Measurements from ENCODE around the gene IPO4.

- TF ChIP-seq, protein P1, sequence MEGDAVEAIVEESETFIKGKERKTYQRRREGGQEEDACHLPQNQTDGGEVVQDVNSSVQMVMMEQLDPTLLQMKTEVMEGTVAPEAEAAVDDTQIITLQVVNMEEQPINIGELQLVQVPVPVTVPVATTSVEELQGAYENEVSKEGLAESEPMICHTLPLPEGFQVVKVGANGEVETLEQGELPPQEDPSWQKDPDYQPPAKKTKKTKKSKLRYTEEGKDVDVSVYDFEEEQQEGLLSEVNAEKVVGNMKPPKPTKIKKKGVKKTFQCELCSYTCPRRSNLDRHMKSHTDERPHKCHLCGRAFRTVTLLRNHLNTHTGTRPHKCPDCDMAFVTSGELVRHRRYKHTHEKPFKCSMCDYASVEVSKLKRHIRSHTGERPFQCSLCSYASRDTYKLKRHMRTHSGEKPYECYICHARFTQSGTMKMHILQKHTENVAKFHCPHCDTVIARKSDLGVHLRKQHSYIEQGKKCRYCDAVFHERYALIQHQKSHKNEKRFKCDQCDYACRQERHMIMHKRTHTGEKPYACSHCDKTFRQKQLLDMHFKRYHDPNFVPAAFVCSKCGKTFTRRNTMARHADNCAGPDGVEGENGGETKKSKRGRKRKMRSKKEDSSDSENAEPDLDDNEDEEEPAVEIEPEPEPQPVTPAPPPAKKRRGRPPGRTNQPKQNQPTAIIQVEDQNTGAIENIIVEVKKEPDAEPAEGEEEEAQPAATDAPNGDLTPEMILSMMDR (conservative IDR thresholded peaks at IDR 0.05; ENCODE audit: low read depth in 2 of 2): no peak
- TF ChIP-seq EZH2phosphoT487 (IDR thresholded peaks at IDR 0.05; ENCODE audit: unreplicated experiment) (no peak), EZH2 (IDR thresholded peaks at IDR 0.05; ENCODE audit: low read depth, unreplicated experiment) (no peak), POLR2AphosphoS5 (IDR thresholded peaks at IDR 0.05; ENCODE audit: low read depth) (peak; percentile 91), STAT1 (IDR thresholded peaks at IDR 0.05; ENCODE audit: unreplicated experiment) (no peak), NANOG (IDR thresholded peaks at IDR 0.05; ENCODE audit: borderline replicate concordance) (no peak), CREB1 (CRISPR knock-in tag; IDR thresholded peaks at IDR 0.05; ENCODE audit: low read depth) (peak; percentile 81), JUNB (IDR thresholded peaks at IDR 0.05; ENCODE audit: unreplicated experiment) (peak; percentile 48), ETS1 (IDR thresholded peaks at IDR 0.05) (peak; percentile 91), ZNF114 (CRISPR knock-in tag; IDR thresholded peaks at IDR 0.05) (no peak)
- TF ChIP-seq, protein P2, sequence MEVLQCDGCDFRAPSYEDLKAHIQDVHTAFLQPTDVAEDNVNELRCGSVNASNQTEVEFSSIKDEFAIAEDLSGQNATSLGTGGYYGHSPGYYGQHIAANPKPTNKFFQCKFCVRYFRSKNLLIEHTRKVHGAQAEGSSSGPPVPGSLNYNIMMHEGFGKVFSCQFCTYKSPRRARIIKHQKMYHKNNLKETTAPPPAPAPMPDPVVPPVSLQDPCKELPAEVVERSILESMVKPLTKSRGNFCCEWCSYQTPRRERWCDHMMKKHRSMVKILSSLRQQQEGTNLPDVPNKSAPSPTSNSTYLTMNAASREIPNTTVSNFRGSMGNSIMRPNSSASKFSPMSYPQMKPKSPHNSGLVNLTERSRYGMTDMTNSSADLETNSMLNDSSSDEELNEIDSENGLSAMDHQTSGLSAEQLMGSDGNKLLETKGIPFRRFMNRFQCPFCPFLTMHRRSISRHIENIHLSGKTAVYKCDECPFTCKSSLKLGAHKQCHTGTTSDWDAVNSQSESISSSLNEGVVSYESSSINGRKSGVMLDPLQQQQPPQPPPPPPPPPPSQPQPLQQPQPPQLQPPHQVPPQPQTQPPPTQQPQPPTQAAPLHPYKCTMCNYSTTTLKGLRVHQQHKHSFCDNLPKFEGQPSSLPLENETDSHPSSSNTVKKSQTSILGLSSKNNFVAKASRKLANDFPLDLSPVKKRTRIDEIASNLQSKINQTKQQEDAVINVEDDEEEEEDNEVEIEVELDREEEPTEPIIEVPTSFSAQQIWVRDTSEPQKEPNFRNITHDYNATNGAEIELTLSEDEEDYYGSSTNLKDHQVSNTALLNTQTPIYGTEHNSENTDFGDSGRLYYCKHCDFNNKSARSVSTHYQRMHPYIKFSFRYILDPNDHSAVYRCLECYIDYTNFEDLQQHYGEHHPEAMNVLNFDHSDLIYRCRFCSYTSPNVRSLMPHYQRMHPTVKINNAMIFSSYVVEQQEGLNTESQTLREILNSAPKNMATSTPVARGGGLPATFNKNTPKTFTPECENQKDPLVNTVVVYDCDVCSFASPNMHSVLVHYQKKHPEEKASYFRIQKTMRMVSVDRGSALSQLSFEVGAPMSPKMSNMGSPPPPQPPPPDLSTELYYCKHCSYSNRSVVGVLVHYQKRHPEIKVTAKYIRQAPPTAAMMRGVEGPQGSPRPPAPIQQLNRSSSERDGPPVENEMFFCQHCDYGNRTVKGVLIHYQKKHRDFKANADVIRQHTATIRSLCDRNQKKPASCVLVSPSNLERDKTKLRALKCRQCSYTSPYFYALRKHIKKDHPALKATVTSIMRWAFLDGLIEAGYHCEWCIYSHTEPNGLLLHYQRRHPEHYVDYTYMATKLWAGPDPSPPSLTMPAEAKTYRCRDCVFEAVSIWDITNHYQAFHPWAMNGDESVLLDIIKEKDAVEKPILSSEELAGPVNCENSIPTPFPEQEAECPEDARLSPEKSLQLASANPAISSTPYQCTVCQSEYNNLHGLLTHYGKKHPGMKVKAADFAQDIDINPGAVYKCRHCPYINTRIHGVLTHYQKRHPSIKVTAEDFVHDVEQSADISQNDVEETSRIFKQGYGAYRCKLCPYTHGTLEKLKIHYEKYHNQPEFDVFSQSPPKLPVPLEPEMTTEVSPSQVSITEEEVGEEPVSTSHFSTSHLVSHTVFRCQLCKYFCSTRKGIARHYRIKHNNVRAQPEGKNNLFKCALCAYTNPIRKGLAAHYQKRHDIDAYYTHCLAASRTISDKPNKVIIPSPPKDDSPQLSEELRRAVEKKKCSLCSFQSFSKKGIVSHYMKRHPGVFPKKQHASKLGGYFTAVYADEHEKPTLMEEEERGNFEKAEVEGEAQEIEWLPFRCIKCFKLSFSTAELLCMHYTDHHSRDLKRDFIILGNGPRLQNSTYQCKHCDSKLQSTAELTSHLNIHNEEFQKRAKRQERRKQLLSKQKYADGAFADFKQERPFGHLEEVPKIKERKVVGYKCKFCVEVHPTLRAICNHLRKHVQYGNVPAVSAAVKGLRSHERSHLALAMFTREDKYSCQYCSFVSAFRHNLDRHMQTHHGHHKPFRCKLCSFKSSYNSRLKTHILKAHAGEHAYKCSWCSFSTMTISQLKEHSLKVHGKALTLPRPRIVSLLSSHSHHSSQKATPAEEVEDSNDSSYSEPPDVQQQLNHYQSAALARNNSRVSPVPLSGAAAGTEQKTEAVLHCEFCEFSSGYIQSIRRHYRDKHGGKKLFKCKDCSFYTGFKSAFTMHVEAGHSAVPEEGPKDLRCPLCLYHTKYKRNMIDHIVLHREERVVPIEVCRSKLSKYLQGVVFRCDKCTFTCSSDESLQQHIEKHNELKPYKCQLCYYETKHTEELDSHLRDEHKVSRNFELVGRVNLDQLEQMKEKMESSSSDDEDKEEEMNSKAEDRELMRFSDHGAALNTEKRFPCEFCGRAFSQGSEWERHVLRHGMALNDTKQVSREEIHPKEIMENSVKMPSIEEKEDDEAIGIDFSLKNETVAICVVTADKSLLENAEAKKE (CRISPR knock-in tag; IDR thresholded peaks at IDR 0.05): no peak
These were observed at the start of gene IPO4 for GRCh38 chr14:24188251-24189058.
